AG04449 (cell line): Measurements from ENCODE around the gene VCPKMT.

Source experiments
- CTCF ChIA-PET: fragments of 350-600 bp; formaldehyde crosslinking; extraction: SDS; loops from one replicate; lab custom pipeline; 2021; ENCODE audit warnings: antibody characterized with exemption; lab: Yijun Ruan, JAX
- POLR2A ChIA-PET: fragments of 400-600, 350-600 bp; formaldehyde crosslinking; extraction: SDS; loops from one replicate; lab custom pipeline; 2020; ENCODE audit warnings: antibody characterized with exemption, inconsistent platforms; lab: Yijun Ruan, JAX
- DNase-seq: peaks from one replicate; pipeline ENCODE4 v3.0.0-alpha.2; 2010; ENCODE audit warnings: low read depth, low spot score
- H3K4me3 ChIP-seq: 2 replicates; pipeline ENCODE4 v1.5.1; 2011; ENCODE audit warnings: low read depth, mild to moderate bottlenecking, control low read depth, low read length
- TF ChIP-seq, protein P1 (sequence below): IDR thresholded peaks from one replicate; pipeline ENCODE4 v1.5.1; 2011; ENCODE audit warnings: mild to moderate bottlenecking, moderate library complexity, low read length, control low read depth, inconsistent platforms; ENCODE audit not compliant: insufficient read depth; ENCODE audit errors: missing control alignments

VCPKMT gene

DNA sequence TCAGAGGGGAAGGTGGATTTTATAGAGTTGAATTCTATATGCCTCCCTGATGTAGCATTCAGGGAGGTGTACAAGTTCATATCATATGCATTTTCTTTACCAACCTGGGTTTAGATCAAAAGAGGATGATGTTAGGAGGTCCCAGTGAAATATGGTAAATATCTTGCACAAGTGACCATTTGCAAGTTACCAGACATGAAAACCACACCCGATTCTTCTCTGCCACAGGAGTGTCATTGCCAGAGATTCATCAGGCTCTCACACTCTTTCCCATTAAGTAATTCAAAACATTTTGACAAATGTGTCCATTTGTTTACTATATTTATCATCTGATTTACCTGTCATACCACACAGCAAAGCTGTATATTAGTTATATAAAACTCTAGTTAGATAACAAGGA lies 44.0 kb downstream of the VCPKMT start:
- DNase-seq, result no peak
- TF ChIP-seq, protein P1, sequence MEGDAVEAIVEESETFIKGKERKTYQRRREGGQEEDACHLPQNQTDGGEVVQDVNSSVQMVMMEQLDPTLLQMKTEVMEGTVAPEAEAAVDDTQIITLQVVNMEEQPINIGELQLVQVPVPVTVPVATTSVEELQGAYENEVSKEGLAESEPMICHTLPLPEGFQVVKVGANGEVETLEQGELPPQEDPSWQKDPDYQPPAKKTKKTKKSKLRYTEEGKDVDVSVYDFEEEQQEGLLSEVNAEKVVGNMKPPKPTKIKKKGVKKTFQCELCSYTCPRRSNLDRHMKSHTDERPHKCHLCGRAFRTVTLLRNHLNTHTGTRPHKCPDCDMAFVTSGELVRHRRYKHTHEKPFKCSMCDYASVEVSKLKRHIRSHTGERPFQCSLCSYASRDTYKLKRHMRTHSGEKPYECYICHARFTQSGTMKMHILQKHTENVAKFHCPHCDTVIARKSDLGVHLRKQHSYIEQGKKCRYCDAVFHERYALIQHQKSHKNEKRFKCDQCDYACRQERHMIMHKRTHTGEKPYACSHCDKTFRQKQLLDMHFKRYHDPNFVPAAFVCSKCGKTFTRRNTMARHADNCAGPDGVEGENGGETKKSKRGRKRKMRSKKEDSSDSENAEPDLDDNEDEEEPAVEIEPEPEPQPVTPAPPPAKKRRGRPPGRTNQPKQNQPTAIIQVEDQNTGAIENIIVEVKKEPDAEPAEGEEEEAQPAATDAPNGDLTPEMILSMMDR, result no peak
- no peak overlapping the region for H3K4me3 ChIP-seq
- CTCF ChIA-PET, result interaction anchor here (0.9 to 1.0 kb wide), 2 partner anchors 202 to 206 kb away, joined by 3 read pairs; no protein-coding TSS in a partner anchor
- POLR2A ChIA-PET, result no interaction called here

DNA sequence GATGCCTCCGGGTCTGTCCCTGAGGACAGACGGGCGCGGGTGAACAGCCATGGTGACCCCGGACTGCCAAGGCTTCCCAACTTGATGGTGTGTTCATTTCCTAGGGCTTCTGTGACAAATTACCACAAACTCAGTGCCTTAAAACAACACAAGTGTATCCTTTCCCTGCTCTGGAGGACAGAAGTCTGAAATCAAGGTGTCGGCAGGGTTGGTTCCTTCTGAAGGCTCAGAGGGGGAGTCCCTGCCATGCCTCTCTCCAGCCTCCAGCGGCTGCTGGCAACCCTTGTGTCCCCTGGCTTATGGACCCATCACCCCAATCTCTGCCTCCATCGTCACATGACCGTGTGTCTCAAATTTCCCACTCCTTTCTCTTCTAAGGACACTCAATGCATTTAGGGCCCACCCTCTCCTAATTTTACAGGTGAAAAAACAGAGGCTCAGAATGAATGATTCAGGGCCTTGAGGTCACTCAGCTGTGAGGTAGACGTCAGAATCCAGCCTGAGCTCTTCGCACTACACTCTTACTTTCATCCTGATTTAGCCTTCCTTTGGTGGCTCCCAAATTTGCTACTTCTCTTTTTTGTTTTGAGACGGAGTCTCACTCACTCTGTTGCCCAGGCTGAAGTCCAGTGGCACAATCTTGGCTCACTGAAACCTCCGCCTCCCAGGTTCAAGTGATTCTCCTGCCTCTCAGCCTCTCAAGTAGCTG lies 45.4 kb downstream of the VCPKMT start:
- no peak overlapping the region for H3K4me3 ChIP-seq
- DNase-seq, result no peak
- TF ChIP-seq, protein P1, result no peak
- CTCF ChIA-PET, result interaction anchor here (0.6 to 1.4 kb wide), 7 partner anchors 8 to 206 kb away, joined by 3 to 4 read pairs (median 3); no protein-coding TSS in a partner anchor
- POLR2A ChIA-PET, result interaction anchor here (0.5 kb wide), 1 partner anchor 187 kb away, joined by 3 read pairs; no protein-coding TSS in a partner anchor

DNA sequence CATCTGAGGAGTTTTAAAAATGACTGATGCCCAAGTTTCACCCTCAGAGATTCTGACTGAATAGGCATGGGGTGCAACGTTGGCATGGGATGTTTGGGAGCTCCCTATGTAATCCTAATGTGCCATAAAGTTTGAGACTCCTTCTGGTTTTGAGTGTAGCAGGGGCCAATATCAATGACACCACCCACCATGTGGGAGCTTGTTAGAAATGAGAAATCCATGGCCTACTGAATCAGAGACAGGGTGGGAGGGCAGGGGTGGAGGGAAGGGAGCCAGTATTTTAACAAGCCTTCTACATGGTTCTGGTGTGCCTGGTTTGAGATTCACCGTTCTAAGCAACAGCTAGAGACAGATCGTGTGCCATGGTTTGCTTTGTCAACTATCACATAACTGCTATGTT lies 46.1 kb downstream of the VCPKMT start:
- TF ChIP-seq, protein P1, result no peak
- ChIA-PET POLR2A (interaction anchor here (0.5 kb wide), 1 partner anchor 186 kb away, joined by 3 read pairs; no protein-coding TSS in a partner anchor), CTCF (interaction anchor here (0.7 to 1.4 kb wide), 7 partner anchors 8 to 205 kb away, joined by 3 to 6 read pairs (median 3); no protein-coding TSS in a partner anchor)
- no peak for DNase-seq
- no peak overlapping the region for H3K4me3 ChIP-seq

DNA sequence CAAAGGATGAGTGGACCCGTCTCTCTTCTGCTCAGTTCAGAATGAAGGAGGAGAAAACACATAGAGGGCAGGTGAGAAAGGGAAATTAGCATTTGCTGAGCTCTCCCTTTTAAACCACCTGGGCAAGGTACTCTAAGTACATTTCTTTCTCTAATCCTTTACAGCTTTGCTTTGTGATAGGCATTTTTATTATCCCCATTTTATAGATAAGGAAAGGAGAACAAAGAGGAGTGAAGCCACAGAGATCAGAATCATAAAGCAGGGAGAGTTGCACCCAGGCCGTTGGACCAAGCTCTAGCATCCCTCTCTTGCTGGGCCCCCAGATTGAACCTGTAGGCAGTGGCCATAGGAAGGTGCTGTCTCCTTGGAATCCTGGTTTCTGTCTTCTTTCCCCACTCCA lies 47.0 kb downstream of the VCPKMT start:
- POLR2A ChIA-PET, result no interaction called here

DNA sequence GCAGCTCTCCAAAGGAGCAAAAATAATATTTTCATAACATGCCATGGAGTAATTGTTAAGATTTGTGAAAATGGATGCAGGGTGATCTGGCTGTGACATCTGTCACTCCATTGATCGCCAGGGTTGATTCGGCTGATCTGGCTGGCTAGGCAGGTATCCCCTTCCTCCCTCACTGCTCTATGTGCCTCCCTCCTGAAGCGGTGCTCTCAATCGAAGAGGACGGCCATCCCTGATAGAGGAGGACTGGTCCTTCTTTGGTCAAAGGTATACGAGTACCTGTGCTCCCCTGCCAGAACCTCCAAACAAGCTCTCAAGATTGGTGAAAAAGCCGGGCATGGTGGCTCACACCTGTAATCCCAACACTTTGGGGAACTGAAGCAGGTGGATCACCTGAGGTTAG lies 47.9 kb downstream of the VCPKMT start:
- ChIA-PET POLR2A (no interaction called here), CTCF (interaction anchor here (1.3 to 2.5 kb wide), 3 partner anchors 203 to 216 kb away, joined by 3 to 9 read pairs (median 7); partner anchors contain the start of gene NEMF)
- DNase-seq, result no peak

More for the DNA sequence above, 47.0 kb downstream of the VCPKMT start:
- no peak overlapping the region for H3K4me3 ChIP-seq
- no peak for DNase-seq
- CTCF ChIA-PET, result interaction anchor here (1.1 to 2.5 kb wide), 4 partner anchors 16 to 217 kb away, joined by 3 to 9 read pairs (median 6); partner anchors contain the start of gene NEMF
- TF ChIP-seq, protein P1, result no peak

More for the DNA sequence above, 47.9 kb downstream of the VCPKMT start:
- H3K4me3 ChIP-seq, result no peak overlapping the region
- TF ChIP-seq, protein P1, result no peak
